Stimulated activated naive CD8-positive, alpha-beta T cell treated with anti-CD3 and anti-CD28 coated beads, Interleukin-15, Interleukin-2, amounts not matched to agents 100 ng/mL and 50 ng/mL, for 24 hours (primary cell): ENCODE results near the gene PELI2.

Experiments
- H3K27ac Mint-ChIP-seq: one replicate; pipeline ENCODE4 v1.8.0; 2021; ENCODE audit warnings: mild to moderate bottlenecking, mixed read lengths
- H3K27me3 Mint-ChIP-seq: one replicate; pipeline ENCODE4 v1.8.0; 2021; ENCODE audit warnings: mixed read lengths
- H3K36me3 Mint-ChIP-seq: one replicate; pipeline ENCODE4 v1.8.0; 2021; ENCODE audit warnings: low read depth, mixed read lengths
- H3K4me1 Mint-ChIP-seq: one replicate; pipeline ENCODE4 v1.8.0; 2021; ENCODE audit warnings: low read depth, mixed read lengths
- H3K4me3 Mint-ChIP-seq: one replicate; pipeline ENCODE4 v1.8.0; 2021; ENCODE audit warnings: mild to moderate bottlenecking, mixed read lengths
- H3K9me3 Mint-ChIP-seq: one replicate; pipeline ENCODE4 v1.8.0; 2021; ENCODE audit warnings: mixed read lengths

PELI2 gene

DNA sequence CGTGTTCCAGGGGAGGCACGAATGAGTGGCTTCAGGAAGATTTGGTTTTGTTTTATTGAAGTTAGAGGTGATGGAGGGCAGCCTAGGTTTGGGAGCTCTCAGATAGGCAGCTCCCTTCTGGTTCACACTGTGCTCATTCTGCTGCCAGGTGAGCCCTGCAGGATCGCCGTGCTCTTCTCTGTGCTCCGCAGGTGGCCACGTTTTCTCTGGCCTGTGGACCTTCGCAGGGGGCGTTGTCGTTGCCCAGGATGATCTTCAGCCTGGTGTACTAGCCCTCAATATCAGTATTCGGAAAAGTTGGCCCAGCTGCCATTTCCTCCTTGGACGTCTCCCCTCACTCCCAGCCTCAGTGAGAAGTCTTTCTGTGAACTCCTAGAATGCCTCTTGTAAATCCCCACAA is 69.5 kb downstream of the PELI2 start:
- Mint-ChIP-seq H3K9me3 (no peaks in the 10 kb centered on the region), H3K4me1 (peaks cover 4% of the 10 kb centered on the region), H3K27me3 (no peaks in the 10 kb centered on the region), H3K27ac (no peak overlapping the region), H3K4me3 (no peak overlapping the region), H3K36me3 (no peaks in the 10 kb centered on the region)

DNA sequence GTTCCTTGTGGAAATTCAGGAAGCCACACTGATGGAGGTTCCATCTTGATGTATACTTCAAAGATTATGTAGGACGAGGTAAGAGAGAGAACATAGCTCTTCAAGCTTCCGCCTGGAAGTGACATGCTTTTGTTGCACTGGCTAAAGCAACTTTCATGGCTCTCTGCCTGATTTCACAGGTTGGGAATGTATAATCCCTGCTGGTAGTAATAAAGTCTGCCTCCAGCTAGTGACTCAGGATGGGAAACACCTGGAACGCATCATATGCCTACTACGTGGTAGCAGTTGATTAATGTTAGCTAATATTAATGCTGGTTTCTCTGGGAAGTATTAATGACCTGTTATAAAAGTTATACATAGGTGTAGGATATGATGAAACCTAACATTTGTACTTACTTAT is 71.1 kb downstream of the PELI2 start:
- Mint-ChIP-seq H3K27me3 (no peaks in the 10 kb centered on the region), H3K27ac (no peak overlapping the region), H3K4me1 (peaks cover 11% of the 10 kb centered on the region), H3K9me3 (no peaks in the 10 kb centered on the region), H3K4me3 (no peak overlapping the region), H3K36me3 (no peaks in the 10 kb centered on the region)

DNA sequence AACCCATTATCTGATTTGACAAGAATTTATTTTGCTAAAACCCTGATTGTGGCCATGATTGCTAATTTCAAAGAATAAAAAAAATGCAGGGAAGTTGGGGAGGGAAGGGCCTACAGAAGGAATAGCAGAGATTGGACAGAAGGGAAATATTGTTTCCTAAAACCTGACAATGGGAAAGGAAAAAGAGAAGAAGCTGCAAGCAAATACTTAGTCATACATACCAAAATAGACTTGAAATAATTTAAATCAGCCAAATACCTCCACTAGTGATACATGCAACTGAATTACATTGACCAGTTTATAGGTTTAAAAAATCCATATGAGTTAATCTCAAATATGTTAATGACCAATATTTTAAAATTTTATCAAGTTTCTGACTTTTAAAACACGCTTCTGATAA is 75.1 kb downstream of the PELI2 start:
- no peak overlapping the region for H3K27ac Mint-ChIP-seq
- H3K27me3 Mint-ChIP-seq, result no peaks in the 10 kb centered on the region
- no peak overlapping the region for H3K4me3 Mint-ChIP-seq
- peaks cover 30% of the 10 kb centered on the region for H3K4me1 Mint-ChIP-seq
- no peaks in the 10 kb centered on the region for H3K36me3 Mint-ChIP-seq
- no peaks in the 10 kb centered on the region for H3K9me3 Mint-ChIP-seq

DNA sequence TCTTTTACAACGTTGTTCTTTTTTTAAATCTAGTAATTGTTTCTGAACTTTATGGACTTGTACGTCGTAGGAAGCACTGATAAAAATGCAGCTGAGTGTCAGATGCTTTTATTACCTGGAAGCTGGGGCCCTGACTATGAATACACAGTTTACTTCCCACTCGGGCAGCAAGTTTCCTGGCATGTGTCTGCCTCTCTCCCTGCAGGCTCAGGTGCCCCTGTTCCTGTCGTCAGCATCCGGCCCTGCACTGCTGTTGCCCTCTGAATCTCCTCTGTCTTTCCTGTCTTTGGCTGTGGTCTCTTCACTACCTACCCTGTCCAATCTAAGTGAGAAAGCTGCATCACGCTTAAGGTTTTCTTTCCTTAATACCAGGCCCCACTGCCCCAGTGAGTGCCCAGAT is 75.8 kb downstream of the PELI2 start:
- Mint-ChIP-seq H3K27me3 (no peaks in the 10 kb centered on the region), H3K4me1 (peaks cover 30% of the 10 kb centered on the region), H3K4me3 (no peak overlapping the region), H3K36me3 (no peaks in the 10 kb centered on the region), H3K27ac (no peak overlapping the region), H3K9me3 (no peaks in the 10 kb centered on the region)

DNA sequence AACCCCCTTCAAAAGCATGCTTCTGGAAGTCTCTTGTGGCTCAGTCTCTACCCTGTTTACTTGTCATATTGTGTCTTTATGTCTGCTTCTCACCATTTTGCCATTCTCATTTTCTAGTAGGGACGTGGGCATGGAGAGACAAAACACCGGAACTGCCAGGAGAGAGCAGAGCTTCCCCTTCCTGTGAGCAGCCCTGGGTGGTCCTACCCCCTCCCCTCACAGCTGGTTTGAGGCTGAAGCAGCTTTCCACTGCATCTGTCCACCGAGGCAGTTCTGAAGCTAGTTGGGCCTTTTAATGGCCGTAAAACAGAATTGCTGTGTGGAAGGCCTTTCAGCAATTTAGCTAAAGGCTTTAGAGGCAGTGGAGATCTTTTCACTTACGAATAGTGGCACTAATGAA is 77.0 kb downstream of the PELI2 start:
- Mint-ChIP-seq H3K27ac (peak overlapping the region; percentile 21), H3K27me3 (no peaks in the 10 kb centered on the region), H3K4me1 (peaks cover 30% of the 10 kb centered on the region), H3K9me3 (no peaks in the 10 kb centered on the region), H3K4me3 (peak overlapping the region; percentile 51), H3K36me3 (no peaks in the 10 kb centered on the region)

DNA sequence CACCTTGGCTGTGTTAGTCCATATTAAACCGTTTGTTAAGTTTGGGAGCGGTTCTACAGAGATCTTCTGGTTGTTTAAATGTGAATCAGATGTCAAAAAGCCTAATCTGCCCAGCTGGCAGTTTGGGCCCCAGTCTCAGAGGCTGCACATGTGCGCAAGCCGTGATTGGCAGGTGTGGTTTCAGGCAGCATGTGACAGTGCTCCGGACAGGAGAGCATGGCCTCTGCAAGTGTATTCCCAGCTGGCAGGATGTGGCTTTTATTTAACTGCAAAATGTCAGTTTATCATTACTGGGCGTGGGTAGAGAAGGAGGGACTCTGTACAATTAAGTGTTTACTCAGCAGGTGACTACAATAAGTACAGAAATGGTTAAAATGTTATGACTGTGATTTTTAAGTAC is 77.5 kb downstream of the PELI2 start:
- Mint-ChIP-seq H3K27me3 (no peaks in the 10 kb centered on the region), H3K27ac (peak overlapping the region; percentile 69), H3K4me3 (peak overlapping the region; percentile 51), H3K36me3 (no peaks in the 10 kb centered on the region), H3K9me3 (no peaks in the 10 kb centered on the region), H3K4me1 (peaks cover 30% of the 10 kb centered on the region)

DNA sequence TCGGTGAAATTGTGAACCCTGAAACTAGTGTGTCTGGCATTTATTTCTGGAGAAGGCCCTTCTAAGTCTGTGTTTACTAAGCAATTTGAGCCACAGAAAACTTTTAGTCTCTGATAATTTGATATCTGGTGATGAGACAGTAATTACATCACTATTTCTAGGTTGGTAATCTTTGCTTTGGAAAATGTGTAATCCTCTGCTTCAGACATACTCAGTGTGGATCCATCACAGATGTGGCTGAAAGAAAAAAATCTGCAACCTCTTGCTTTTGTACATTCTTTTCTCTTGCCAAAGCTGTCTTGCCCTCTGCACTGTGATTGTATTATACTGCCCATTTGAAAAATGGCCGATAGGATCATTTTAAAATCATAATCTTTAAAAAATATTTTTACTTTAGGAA is 78.1 kb downstream of the PELI2 start:
- no peaks in the 10 kb centered on the region for H3K9me3 Mint-ChIP-seq
- H3K4me3 Mint-ChIP-seq, result peak overlapping the region; percentile 51
- peaks cover 30% of the 10 kb centered on the region for H3K4me1 Mint-ChIP-seq
- H3K27ac Mint-ChIP-seq, result no peak overlapping the region
- no peaks in the 10 kb centered on the region for H3K27me3 Mint-ChIP-seq
- no peaks in the 10 kb centered on the region for H3K36me3 Mint-ChIP-seq

DNA sequence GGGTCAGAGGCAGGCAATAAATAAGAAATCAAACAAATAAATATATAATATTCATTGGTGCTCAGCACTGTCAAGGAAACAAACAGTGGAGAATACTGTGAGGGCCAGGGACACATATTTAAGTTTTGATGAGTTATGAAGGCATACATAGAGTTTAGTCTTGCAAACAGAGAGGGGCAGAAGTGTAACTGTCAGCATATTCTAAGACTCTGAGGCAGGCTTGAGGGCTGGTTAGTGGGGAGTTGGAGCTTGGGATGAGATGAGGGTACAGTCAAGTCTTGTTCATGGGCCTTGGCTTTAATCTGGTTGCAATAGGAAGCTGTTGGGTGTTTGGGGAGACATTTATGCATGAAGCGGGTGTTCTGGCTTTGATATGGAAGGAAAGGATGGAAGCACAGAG is 78.9 kb downstream of the PELI2 start:
- H3K4me1 Mint-ChIP-seq, result peaks cover 33% of the 10 kb centered on the region
- no peak overlapping the region for H3K4me3 Mint-ChIP-seq
- no peak overlapping the region for H3K27ac Mint-ChIP-seq
- no peaks in the 10 kb centered on the region for H3K9me3 Mint-ChIP-seq
- no peaks in the 10 kb centered on the region for H3K36me3 Mint-ChIP-seq
- no peaks in the 10 kb centered on the region for H3K27me3 Mint-ChIP-seq

DNA sequence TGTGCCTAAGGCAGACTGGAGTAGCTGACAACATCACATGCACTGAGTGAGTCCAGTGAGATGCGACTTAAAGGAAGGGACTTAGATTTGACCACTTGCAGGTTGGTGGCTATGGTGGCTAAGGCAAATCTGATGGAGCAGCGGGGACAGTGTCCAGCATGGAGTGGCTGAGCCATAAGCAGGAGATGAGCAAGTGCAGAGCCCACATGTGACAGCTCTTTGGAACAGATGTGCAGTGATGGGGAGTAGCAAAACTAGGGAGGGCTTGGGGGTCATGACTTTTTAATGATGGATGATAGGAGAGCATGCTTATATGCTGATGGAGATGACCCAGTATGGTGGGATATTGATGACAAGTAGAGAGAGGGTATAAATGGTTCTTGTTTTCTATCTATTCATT is 80.2 kb downstream of the PELI2 start:
- Mint-ChIP-seq H3K27me3 (no peaks in the 10 kb centered on the region), H3K4me3 (no peak overlapping the region), H3K27ac (no peak overlapping the region), H3K36me3 (no peaks in the 10 kb centered on the region), H3K4me1 (peaks cover 38% of the 10 kb centered on the region), H3K9me3 (no peaks in the 10 kb centered on the region)

DNA sequence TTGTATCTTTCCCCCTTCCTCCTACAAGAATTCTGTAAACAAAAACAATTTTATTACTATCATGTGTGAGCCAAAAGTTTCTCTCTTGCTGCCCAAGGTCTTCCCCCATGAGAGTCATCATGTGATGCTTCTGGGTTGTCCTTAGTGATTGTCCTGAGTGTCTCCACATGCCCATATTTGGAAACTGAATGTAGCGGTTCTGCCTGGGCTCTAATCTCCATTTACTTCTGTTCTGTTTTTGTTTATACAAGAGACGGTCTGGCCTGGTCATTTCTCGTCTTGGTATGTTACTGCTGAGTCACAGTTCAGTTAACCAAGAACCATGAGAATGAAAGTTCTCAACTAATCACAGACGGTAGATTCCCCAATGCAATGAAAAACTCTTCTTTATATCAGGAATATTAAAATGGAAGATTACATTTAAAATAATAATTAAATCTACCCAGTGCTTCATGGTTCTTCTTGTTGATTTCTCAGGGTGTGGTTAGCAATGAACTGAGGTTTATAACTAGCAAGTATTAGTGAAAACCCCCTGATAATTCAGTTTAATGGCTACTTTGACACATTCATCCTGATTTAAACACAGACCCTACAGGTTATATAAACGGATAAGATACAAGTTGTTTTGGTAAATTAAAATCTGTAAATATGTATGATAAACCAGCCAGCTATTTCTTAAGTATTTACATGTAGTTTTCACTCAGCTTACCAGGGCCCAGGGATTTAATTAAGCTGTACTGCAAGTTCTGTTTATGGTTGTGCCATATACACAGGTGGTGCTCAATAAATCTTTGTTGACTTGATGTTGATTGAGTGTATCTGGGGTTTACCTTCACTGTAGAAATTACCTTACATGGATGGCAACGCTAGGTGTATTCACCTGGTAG is 81.1 kb downstream of the PELI2 start:
- H3K27ac Mint-ChIP-seq, result no peak overlapping the region
- H3K4me3 Mint-ChIP-seq, result no peak overlapping the region
- H3K4me1 Mint-ChIP-seq, result peaks cover 31% of the 10 kb centered on the region
- H3K36me3 Mint-ChIP-seq, result no peaks in the 10 kb centered on the region
- H3K27me3 Mint-ChIP-seq, result no peaks in the 10 kb centered on the region
- no peaks in the 10 kb centered on the region for H3K9me3 Mint-ChIP-seq

DNA sequence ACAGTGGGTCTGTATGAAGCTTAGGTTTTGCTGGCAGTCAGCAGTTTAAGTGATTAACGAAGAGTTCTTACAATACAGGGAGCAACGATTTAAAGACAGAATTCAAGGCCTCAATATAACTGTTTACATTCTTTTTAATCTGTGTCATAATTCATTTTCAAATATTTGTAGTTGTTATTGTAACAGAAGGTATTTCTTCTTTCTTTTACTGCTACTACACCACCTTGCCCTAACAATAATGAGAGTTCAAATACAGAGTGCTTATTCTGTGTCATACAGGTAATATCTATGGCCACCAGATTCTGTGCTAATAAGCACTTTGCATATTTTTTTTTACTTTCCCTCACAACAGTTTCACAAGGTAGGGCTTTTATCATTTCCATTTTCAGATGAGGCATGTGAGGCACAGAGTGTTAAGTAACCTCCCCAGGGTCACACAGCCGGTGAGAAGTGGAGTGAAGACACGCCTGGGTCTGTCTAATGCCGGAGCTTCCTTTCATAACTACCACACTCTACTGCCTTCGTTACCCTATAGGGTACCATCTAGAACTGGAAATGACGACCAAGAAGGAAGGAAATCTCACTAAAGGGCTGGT is 81.9 kb downstream of the PELI2 start:
- H3K27ac Mint-ChIP-seq, result no peak overlapping the region
- H3K27me3 Mint-ChIP-seq, result no peaks in the 10 kb centered on the region
- peaks cover 24% of the 10 kb centered on the region for H3K4me1 Mint-ChIP-seq
- no peaks in the 10 kb centered on the region for H3K36me3 Mint-ChIP-seq
- no peaks in the 10 kb centered on the region for H3K9me3 Mint-ChIP-seq
- no peak overlapping the region for H3K4me3 Mint-ChIP-seq

DNA sequence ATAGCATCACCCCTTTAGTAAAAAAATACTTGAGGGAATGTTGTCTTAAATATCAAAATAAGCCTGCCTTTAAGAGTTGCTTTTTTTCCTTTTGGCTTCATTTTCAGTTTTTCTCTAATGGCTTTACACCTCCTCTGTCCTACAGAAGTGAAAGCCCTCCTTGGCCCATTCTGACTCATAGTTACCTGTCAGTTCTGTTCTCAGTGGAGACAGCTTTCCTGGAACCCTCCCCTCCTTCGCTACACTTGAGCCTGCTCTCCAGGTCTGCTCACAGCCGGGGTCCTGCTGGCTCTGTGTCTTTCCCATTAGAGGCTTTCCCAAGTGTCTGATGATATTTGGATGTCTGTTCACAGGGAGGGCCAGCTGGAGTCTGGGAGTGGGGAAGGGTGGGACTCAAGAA is 84.0 kb downstream of the PELI2 start:
- H3K36me3 Mint-ChIP-seq, result no peaks in the 10 kb centered on the region
- peaks cover 8% of the 10 kb centered on the region for H3K4me1 Mint-ChIP-seq
- H3K4me3 Mint-ChIP-seq, result no peak overlapping the region

DNA sequence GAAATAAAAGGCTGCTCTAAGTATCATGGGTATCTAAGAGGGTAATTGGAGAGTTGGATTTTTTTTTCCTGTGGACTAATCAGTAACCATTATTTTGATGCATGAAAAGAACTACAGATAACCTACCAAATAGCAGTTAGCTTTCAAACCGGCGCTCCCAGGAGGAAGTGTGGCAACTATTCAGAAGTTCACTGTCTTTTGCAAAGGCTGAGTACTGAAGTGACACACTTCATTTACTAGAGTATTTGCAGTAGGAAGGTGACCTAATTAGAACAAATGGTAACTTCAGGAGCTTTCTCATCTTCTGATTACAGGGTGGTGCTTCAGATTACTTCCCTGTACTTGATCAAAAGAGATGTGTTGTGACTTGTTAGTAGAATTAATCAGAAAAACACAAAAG is 87.7 kb downstream of the PELI2 start:
- no peak overlapping the region for H3K4me3 Mint-ChIP-seq
- no peak overlapping the region for H3K27ac Mint-ChIP-seq
- H3K9me3 Mint-ChIP-seq, result no peaks in the 10 kb centered on the region
- peaks cover 8% of the 10 kb centered on the region for H3K4me1 Mint-ChIP-seq
- H3K36me3 Mint-ChIP-seq, result no peaks in the 10 kb centered on the region
- no peaks in the 10 kb centered on the region for H3K27me3 Mint-ChIP-seq

More for the DNA sequence above, 84.0 kb downstream of the PELI2 start:
- Mint-ChIP-seq H3K9me3 (no peaks in the 10 kb centered on the region), H3K27ac (no peak overlapping the region), H3K27me3 (no peaks in the 10 kb centered on the region)

DNA sequence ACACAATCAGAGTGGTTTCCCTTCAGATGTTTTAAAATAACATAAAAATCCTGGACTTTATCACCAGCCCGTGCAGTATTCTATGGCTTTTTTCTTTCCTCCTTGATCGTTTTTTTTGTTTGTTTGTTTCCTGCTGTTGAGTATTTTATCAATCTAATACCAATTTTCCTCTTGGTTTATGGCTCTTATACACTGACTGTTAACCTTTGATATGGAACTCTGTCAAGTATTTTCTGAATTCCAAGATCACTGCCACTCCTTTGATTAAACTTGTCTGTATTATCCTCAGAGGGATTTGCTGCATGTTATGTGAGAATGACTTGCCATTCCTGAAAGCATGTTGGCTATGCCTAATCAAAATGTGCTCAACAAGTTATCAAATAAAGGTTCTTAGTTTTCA is 88.4 kb downstream of the PELI2 start:
- no peaks in the 10 kb centered on the region for H3K36me3 Mint-ChIP-seq
- peaks cover 8% of the 10 kb centered on the region for H3K4me1 Mint-ChIP-seq
- H3K27ac Mint-ChIP-seq, result no peak overlapping the region
- H3K4me3 Mint-ChIP-seq, result no peak overlapping the region
- no peaks in the 10 kb centered on the region for H3K9me3 Mint-ChIP-seq
- H3K27me3 Mint-ChIP-seq, result no peaks in the 10 kb centered on the region

DNA sequence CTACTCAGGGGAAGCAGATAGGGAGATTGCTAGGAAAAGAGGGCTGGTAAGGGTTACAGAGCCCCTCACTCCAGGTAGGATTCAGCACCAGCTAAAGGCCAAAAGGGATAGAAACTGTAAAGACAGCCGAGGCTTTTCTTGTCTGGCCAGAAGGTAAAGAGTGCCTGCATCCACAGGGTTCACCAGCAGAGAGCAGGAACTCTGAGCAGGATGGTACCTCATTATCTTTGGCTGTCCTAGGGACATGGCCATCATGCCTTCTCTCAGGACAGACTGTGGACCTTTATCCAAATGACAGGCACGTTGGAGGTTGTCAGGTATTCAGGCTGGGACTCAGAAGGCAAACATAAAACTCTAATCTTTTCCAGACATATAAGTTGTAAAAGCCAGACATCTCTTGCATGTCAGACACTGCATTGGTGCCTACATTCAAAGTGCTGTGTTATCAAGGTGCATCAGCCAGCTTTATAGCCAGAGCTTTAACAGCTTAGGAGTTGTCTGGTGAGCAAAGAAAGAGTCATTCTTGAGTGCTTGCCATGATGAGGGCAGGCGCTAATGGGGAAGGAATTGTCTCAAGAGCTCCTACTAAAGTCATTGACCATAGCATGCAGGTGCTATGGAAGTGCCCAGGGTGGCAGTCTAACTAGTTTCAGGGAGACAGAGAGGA is 89.5 kb downstream of the PELI2 start:
- Mint-ChIP-seq H3K36me3 (no peaks in the 10 kb centered on the region), H3K27me3 (no peaks in the 10 kb centered on the region), H3K4me1 (no peaks in the 10 kb centered on the region), H3K4me3 (no peak overlapping the region), H3K9me3 (no peaks in the 10 kb centered on the region), H3K27ac (no peak overlapping the region)
